Caki2 (cell line): Measurements from ENCODE around the gene FAM117B. TPM values are rescaled to one million over a fixed set of nuclear protein-coding genes. Genes with fewer than 3 reads are reported as not detected.

Experiments
- DNase-seq: peaks from one replicate; pipeline ENCODE4 v3.0.0-alpha.2; 2015; ENCODE audit warnings: low read depth
- in situ Hi-C: cut with HindIII; loops from 2 replicates; pipeline ENCODE4 v1.10.0; 2016; ENCODE audit warnings: low sequenced_read_pairs, low pct_unique_long_range_greater_than_20kb, mixed read lengths
- total RNA-seq: library from RNA; depleted of rRNA; stranded (reverse); fragments of >200 nt; shearing (Covaris generic); gene quantifications from 2 replicates; pipeline ENCODE4 v1.2.3, GENCODE V29; 2014; ENCODE audit warnings: low replicate concordance; rRNA removed

The FAM117B gene
- 1.4 and 1.7 TPM in 2 replicates for total RNA-seq

DNA sequence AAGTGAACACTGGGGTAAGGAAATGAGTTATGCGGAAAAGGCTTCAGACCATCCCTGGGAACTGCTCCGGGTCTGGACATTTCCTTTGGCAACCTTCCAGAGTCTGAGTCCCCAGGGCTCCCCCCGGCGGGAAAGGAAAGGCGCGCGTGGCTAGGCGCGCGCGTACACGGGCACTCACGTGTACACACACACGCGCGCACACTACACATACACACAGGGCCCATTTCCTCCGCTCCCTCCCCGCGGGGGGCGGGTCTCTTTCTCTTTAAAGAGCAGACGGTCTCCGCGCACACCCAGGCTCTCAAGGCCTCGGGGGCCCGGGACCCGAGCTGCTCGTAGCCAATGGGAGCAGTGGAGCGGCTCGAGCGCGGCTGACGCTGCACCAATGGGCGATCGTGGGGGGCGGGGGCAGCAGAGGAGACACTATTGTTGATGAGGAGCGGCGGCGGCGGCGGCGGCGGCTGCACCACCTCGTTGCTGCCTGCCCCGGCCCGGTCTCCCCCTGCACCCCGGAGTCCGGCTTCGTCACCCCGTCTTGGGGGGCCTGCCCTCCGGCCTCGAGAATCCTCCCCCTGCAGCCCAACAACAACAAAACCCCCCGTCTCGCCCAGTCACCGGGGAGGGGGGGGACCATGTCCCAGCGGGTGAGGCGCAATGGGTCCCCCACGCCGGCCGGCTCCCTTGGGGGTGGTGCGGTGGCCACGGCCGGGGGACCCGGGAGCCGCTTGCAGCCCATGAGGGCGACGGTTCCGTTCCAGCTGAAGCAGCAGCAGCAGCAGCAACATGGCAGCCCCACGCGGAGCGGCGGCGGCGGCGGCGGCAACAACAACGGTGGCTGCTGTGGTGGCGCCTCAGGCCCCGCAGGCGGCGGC is at the start of gene FAM117B:
FAM117B (plus strand) TSS at position 414 of the 872 bp plus-strand sequence; CDS start at position 633, 219 bp downstream.
- in situ Hi-C loops: no loop called here
- DNase-seq: peak; percentile 97

DNA sequence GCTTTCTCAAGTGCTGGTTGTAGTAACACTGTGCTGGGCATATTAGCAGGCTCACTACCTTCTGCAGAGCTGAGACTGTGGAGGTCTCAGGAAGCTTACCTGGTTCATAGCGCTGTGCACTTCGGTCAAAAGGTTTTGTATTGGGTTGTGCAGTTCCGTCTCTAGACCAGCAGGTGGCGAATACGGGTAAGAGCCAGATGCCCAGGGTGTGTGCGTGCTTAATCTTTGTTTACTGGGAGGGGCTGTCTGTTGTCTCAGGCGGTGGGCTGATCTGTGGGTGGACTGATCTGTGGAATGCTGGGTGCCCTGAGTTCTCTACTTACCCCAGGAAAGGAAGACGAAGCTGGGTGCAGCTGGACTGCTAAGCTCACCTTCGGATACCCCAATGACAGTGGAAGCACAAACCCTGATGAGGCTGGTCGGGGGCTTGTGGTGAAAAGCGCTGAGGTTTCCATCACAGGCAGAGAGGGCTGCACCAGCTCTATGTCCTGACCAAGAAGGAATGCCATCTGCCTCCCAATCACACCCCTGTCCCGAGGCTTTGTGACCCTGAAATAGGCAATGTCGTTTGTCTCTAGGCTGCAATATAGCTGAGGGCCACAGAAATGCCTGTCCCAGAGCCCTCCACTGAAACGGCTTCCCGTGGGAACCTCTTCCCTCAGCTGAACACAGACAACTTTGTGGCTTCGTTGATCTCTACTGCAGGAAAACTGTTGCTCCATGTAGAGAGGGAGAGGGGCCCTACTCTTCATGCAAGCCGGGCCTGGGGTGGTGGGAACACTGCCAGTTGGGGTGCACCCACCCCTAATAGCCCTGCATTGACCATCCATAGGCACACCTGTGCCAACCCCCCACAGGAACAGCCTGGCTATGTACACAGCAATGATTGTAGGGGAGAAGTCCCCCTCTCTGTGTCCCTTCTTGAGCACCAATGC is 45.9 kb upstream of the FAM117B start:
- peak; percentile 55 for DNase-seq
- in situ Hi-C loops: no loop called here

GRCh38 chr2:202589582-202589949 is 45.2 kb upstream of the FAM117B start:
- no peak for DNase-seq
- in situ Hi-C loops: no loop called here

DNA sequence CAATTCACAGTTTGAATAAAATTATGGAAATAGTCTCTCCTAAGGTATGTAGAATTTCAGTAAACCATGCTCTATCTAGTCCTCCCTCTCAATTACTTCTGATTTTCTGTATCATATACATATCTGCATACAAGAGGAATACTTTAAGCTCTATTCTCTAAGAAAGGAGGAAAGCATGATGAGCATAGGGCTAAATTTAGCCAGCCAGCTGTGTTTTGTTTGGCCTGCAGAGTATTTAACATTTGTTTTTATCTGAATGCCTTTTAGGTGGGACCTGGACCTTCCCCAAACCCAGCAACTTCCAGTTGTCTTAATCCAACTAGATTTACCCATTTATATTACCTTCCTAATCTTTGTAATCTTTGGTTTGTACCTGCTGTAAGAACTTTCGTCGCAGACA is 42.2 kb upstream of the FAM117B start:
- in situ Hi-C loops: no loop called here
- DNase-seq: no peak

DNA sequence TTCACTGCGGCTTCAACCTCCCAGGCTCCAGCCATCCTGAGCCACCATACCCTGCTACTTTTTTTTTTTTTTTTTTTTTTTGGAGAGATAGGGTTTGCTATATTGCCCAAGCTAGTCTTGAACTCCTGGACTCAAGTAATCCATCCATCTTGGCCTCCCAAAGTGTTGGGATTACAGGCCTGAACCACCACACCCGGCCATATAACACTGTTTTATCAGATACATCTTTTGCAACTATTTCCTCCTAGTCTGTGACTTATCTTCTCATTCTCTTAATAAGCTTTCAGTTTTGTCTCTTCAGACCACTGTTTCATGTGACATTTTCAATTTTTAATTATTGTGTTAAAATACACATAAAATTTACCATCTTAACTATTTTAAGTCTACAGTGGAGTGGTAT is 35.7 kb upstream of the FAM117B start:
- DNase-seq: no peak
- in situ Hi-C loops: no loop called here

- in situ Hi-C loops: no loop called here
- DNase-seq: no peak
Measured at GRCh38 chr2:202599911-202600310, 34.9 kb upstream of the FAM117B start.

GRCh38 chr2:202604699-202605098 is 30.1 kb upstream of the FAM117B start:
- in situ Hi-C loops: no loop called here
- DNase-seq: no peak

GRCh38 chr2:202605174-202605573 is 29.6 kb upstream of the FAM117B start:
- DNase-seq: no peak
- in situ Hi-C loops: no loop called here

- DNase-seq: no peak
- in situ Hi-C loops: no loop called here
Measured at GRCh38 chr2:202608142-202608852, 26.5 kb upstream of the FAM117B start.

- no peak for DNase-seq
- in situ Hi-C loops: no loop called here
Measured at GRCh38 chr2:202609381-202610145, 25.2 kb upstream of the FAM117B start.

DNA sequence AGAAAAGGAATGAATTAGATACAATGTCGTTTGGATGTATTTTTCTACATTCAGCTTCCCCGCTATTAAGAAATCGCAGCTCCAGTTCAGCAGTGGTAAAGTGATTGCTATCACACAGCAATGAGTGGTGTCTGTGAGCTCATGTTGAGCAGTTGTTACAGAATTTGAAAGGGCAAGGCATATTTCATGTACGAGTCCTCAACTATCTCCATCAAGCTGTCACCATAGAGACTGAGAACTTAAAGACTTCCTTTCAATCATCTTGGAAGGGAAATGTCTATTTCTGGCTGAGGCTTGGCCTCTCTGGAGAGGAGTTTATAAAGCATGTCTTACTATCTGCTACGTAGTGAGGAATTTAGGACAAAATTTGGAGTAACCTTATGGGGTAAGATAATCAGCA is 24.4 kb upstream of the FAM117B start:
- in situ Hi-C loops: no loop called here

GRCh38 chr2:202612145-202612544 is 22.6 kb upstream of the FAM117B start:
- in situ Hi-C loops: no loop called here
- DNase-seq: no peak

More for the DNA sequence above, 24.4 kb upstream of the FAM117B start:
- no peak for DNase-seq

GRCh38 chr2:202613479-202613878 is 21.3 kb upstream of the FAM117B start:
- in situ Hi-C loops: no loop called here
- no peak for DNase-seq

GRCh38 chr2:202624133-202624532 is 10.6 kb upstream of the FAM117B start:
- in situ Hi-C loops: no loop called here
- no peak for DNase-seq

- no peak for DNase-seq
- in situ Hi-C loops: no loop called here
Measured at GRCh38 chr2:202627042-202627441, 7.7 kb upstream of the FAM117B start.

GRCh38 chr2:202628646-202629198 is 6.0 kb upstream of the FAM117B start:
- no peak for DNase-seq
- in situ Hi-C loops: no loop called here

DNA sequence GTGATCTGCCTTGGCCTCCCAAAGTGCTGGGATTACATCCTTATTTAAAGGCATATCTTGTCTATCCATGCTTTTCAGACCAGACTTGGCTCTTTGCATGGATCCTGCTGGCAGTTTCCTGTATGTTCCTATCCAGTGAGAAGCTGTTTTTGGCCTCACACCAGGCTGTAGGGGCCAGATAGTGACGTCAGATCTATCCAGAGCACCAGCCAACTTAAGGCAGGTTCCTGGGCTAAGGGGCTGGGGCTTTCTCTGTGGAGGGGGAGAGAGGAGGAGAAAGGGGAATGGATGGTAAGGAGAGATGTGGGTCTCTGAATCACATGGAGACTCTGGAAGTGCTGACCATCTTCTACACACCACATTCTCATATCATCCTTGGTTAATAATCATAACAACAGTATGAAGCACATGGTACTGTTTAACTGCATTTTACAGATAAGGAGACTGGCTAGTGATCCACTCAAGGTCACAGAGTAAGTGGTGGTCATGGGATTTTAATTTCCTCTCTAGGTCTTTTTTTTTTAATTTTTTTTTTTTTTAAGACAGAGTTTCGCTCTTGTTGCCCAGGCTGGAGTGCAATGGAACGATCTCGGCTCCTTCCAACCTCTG is 2.0 kb upstream of the FAM117B start:
- in situ Hi-C loops: no loop called here
- no peak for DNase-seq
